Cardiac muscle cell (in vitro differentiated cells and primary cell): ENCODE results near the gene HHIP. TPM values are rescaled to one million over a fixed set of nuclear protein-coding genes. Genes with fewer than 3 reads are reported as not detected.

Source experiments
- DNase-seq, 2 donors: peaks; one replicate each; pipeline versions ENCODE4 v3.0.0 to v3.0.0-alpha.2; 2010 to 2017; ENCODE audit warnings: low read depth in 1 of 2, low spot score in 1 of 2
- H3K27ac ChIP-seq: fragments of 200-600 bp; sonication (generic); 2 replicates; pipeline ENCODE4 v1.5.1; 2016
- H3K27me3 ChIP-seq: fragments of 200-600 bp; sonication (generic); 2 replicates; pipeline ENCODE4 v1.6.0; 2016; ENCODE audit warnings: control low read depth
- H3K36me3 ChIP-seq: fragments of 200-600 bp; sonication (generic); 2 replicates; pipeline ENCODE4 v1.5.1; 2016; ENCODE audit warnings: control low read depth
- H3K4me1 ChIP-seq: fragments of 200-600 bp; sonication (generic); 2 replicates; pipeline ENCODE4 v1.8.1; 2017; ENCODE audit warnings: low read depth, mild to moderate bottlenecking, mixed run types
- H3K4me3 ChIP-seq: fragments of 200-600 bp; sonication (generic); 2 replicates; pipeline ENCODE4 v1.5.1; 2016; ENCODE audit warnings: mild to moderate bottlenecking
- H3K9me3 ChIP-seq: fragments of 200-600 bp; sonication (generic); 2 replicates; pipeline ENCODE4 v1.5.1; 2017; ENCODE audit warnings: low read depth, mild to moderate bottlenecking, control low read depth
- polyA plus RNA-seq: library from polyadenylated mRNA; unstranded; fragments of >200 nt; fragmentation: Nextera tagmentation; extraction: Ambion mirVana; gene quantifications from 2 replicates; pipeline ENCODE4 v1.2.1, GENCODE V29; 2016
- total RNA-seq: library from RNA; depleted of rRNA; stranded (reverse); fragments of >200 nt; gene quantifications from 2 replicates; pipeline ENCODE4 v1.2.3, GENCODE V29; 2016
- TF ChIP-seq, protein P1 (sequence below): IDR thresholded peaks from 2 replicates; pipeline ENCODE4 v1.5.1; 2012; ENCODE audit warnings: low read depth, mild to moderate bottlenecking, low read length

The HHIP gene
- total and polyA plus RNA-seq, 2 experiments from 2014 or later = 0.99 TPM; not detected in 1

DNA sequence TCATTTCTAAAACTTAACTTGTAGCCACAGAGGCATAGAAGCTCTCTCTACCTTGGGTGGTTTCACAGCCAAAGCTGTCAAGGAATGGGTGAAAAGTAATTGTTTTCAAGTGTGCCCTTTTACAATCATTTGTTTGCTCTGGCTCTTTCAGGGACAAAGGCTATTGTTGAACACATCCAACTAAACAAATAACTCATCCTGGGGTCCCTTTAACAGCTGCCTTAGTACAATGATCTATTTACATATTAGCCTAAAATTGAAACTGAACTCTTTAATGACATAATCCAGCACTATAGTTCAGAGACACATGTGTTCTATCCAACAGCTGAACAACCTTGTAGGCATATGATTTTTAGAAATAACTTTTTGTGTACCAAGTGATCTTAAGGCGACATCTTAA lies 3.7 kb downstream of the HHIP start:
- DNase-seq = no peak
- H3K27ac ChIP-seq = no peak overlapping the region
- no peak overlapping the region for H3K4me3 ChIP-seq

DNA sequence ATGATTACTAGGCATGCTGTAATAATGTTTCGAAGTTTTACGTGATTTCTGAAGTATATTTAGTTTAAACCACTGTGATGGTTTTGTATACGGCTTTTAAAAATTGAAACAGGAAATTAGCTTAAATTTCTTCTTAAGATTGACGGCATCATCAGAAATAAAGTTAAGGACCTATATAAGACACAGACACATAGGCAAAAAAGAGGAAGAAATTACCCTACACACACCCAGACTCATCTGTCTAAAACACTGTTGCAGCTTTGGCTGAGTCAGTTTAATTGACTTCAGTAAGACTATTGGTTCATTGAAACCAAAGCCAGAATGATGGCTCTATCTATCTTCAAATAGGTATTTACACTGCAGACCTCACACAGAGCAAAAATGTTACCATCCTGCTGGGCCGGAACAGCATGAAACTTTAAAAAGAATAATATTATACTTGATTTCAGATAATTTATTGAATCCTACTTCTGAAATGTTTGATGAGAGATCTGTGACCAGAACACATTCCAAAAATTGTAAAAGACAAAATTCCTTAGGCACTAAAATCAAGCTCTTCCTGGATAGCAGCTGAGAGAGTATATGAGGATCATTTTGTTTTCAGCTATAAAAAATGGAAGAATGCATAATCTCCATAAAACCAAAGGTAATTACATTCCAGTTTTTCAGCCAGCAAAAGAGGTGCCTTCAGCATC lies 4.5 kb downstream of the HHIP start:
- DNase-seq = no peak
- Histone ChIP-seq H3K27me3 (peaks cover 74% of the 10 kb centered on the region), H3K27ac (no peak overlapping the region)

More for the DNA sequence above, 3.7 kb downstream of the HHIP start:
- Histone ChIP-seq H3K27me3 (peaks cover 78% of the 10 kb centered on the region), H3K9me3 (no peaks in the 10 kb centered on the region), H3K36me3 (no peaks in the 10 kb centered on the region), H3K4me1 (no peaks in the 10 kb centered on the region)
- TF ChIP-seq, protein P1, sequence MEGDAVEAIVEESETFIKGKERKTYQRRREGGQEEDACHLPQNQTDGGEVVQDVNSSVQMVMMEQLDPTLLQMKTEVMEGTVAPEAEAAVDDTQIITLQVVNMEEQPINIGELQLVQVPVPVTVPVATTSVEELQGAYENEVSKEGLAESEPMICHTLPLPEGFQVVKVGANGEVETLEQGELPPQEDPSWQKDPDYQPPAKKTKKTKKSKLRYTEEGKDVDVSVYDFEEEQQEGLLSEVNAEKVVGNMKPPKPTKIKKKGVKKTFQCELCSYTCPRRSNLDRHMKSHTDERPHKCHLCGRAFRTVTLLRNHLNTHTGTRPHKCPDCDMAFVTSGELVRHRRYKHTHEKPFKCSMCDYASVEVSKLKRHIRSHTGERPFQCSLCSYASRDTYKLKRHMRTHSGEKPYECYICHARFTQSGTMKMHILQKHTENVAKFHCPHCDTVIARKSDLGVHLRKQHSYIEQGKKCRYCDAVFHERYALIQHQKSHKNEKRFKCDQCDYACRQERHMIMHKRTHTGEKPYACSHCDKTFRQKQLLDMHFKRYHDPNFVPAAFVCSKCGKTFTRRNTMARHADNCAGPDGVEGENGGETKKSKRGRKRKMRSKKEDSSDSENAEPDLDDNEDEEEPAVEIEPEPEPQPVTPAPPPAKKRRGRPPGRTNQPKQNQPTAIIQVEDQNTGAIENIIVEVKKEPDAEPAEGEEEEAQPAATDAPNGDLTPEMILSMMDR = no peak

DNA sequence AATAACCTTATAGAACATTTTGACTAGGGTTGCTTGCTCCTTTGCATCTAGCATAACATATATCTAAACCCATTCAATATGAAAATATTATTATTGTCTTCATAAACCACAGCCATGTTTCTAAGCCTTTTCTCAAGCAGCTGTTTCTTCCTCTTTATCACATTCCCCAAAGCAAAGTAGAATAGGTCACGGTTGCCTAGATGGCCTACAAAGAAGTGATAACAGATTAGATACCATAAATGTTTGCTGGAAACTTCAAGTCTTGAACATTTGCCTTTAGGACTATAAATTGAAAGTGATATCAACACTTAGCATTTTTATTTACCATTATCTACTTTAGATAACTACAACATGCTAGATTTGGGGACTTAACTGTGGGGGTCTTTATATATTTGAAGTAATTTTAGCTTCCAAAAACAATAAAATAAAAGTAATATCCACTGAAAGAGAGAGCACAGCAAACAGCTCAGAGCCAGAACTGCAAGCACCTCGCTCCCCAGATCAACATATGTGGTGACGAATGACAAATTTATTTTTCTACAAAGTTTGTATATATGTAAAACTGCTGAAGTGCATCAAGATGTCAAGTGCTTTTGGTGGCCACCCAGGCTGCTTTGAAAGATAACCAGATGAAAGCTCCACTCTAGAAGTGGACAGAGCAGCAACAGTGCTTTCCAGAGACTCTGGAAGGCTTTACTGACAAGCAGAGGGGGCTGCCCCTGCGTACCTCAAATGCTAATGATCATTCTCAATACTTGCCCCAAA lies 8.0 kb downstream of the HHIP start:
- H3K4me1 ChIP-seq = no peaks in the 10 kb centered on the region
- no peaks in the 10 kb centered on the region for H3K9me3 ChIP-seq
- H3K27me3 ChIP-seq = peaks cover 46% of the 10 kb centered on the region
- H3K36me3 ChIP-seq = no peaks in the 10 kb centered on the region
- TF ChIP-seq, protein P1 = no peak
- H3K27ac ChIP-seq = no peak overlapping the region
- DNase-seq = peak in 1 of 2 donors; percentile 20
- no peak overlapping the region for H3K4me3 ChIP-seq

More for the DNA sequence above, 4.5 kb downstream of the HHIP start:
- Histone ChIP-seq H3K4me3 (no peak overlapping the region), H3K36me3 (no peaks in the 10 kb centered on the region), H3K4me1 (no peaks in the 10 kb centered on the region), H3K9me3 (no peaks in the 10 kb centered on the region)
- TF ChIP-seq, protein P1 = no peak

DNA sequence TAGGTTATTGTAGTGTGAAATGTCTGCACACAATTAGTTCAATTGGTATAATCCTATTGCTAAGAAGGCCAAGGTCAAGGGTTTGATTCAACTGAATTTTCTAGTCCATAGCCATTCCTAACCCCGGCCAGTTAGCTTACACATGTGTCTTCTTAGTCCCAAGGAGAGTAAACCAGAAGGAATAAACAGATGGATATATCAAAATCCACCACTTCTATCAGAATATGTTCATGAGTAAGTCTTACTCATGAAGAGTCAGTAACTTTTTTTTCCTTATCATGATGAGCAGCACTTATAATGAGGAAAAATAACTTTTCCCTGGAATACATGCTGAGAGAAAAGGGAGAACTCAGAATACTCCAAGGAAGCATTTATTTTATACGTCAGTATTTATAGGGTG lies 9.5 kb downstream of the HHIP start:
- no peaks in the 10 kb centered on the region for H3K36me3 ChIP-seq
- no peaks in the 10 kb centered on the region for H3K9me3 ChIP-seq
- peaks cover 34% of the 10 kb centered on the region for H3K27me3 ChIP-seq
- TF ChIP-seq, protein P1 = no peak
- no peak for DNase-seq
- H3K27ac ChIP-seq = no peak overlapping the region
- H3K4me3 ChIP-seq = no peak overlapping the region
- H3K4me1 ChIP-seq = no peaks in the 10 kb centered on the region

DNA sequence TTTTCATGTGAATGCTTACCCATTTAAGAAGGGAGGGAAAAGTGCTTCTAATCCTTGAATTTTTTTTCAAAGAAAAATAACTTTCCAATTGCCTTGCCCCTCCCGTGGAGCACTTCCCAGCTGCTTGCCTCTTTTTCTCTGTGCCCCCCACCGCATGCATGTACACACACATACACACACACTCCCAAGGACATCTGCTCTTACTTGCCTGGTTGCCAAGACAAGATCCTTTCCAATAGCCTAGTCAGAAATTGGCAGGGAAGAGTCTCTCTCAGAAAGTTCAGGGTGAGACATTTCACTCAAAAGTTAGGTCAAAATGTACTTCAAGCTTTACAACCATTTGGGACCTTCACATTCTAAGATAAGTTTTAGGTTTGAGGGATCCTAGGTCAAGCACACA lies 10.9 kb downstream of the HHIP start:
- H3K36me3 ChIP-seq = no peaks in the 10 kb centered on the region
- H3K9me3 ChIP-seq = no peaks in the 10 kb centered on the region

More for the DNA sequence above, 10.9 kb downstream of the HHIP start:
- no peaks in the 10 kb centered on the region for H3K4me1 ChIP-seq
- no peak overlapping the region for H3K4me3 ChIP-seq
- H3K27ac ChIP-seq = no peak overlapping the region
- H3K27me3 ChIP-seq = peaks cover 28% of the 10 kb centered on the region
- no peak for DNase-seq
- TF ChIP-seq, protein P1 = no peak
